Stimulated activated naive CD8-positive, alpha-beta T cell treated with anti-CD3 and anti-CD28 coated beads, Interleukin-15, Interleukin-2, amounts not matched to agents 100 ng/mL and 50 ng/mL, for 24 hours (primary cell): ENCODE data around the gene NTRK3.

Source experiments
- H3K27ac Mint-ChIP-seq: one replicate; pipeline ENCODE4 v1.8.0; 2021; ENCODE audit warnings: mild to moderate bottlenecking, mixed read lengths
- H3K27me3 Mint-ChIP-seq: one replicate; pipeline ENCODE4 v1.8.0; 2021; ENCODE audit warnings: mixed read lengths
- H3K36me3 Mint-ChIP-seq: one replicate; pipeline ENCODE4 v1.8.0; 2021; ENCODE audit warnings: low read depth, mixed read lengths
- H3K4me1 Mint-ChIP-seq: one replicate; pipeline ENCODE4 v1.8.0; 2021; ENCODE audit warnings: low read depth, mixed read lengths
- H3K4me3 Mint-ChIP-seq: one replicate; pipeline ENCODE4 v1.8.0; 2021; ENCODE audit warnings: mild to moderate bottlenecking, mixed read lengths
- H3K9me3 Mint-ChIP-seq: one replicate; pipeline ENCODE4 v1.8.0; 2021; ENCODE audit warnings: mixed read lengths

NTRK3 gene

GRCh38 chr15:87896936-87897335 is 359.6 kb downstream of the NTRK3 start:
- Mint-ChIP-seq H3K27ac (no peak overlapping the region), H3K36me3 (no peaks in the 10 kb centered on the region), H3K27me3 (no peaks in the 10 kb centered on the region), H3K9me3 (no peaks in the 10 kb centered on the region), H3K4me3 (no peak overlapping the region), H3K4me1 (no peaks in the 10 kb centered on the region)

- H3K27ac Mint-ChIP-seq: no peak overlapping the region
- H3K9me3 Mint-ChIP-seq: no peaks in the 10 kb centered on the region
- H3K36me3 Mint-ChIP-seq: no peaks in the 10 kb centered on the region
- H3K27me3 Mint-ChIP-seq: no peaks in the 10 kb centered on the region
- no peaks in the 10 kb centered on the region for H3K4me1 Mint-ChIP-seq
- no peak overlapping the region for H3K4me3 Mint-ChIP-seq
Measured at GRCh38 chr15:87887177-87887576, 369.4 kb downstream of the NTRK3 start.

GRCh38 chr15:87881026-87881425 is 375.5 kb downstream of the NTRK3 start:
- no peak overlapping the region for H3K4me3 Mint-ChIP-seq
- H3K36me3 Mint-ChIP-seq: no peaks in the 10 kb centered on the region
- peaks cover 6% of the 10 kb centered on the region for H3K27me3 Mint-ChIP-seq
- H3K27ac Mint-ChIP-seq: no peak overlapping the region
- H3K9me3 Mint-ChIP-seq: no peaks in the 10 kb centered on the region
- H3K4me1 Mint-ChIP-seq: no peaks in the 10 kb centered on the region

- H3K27me3 Mint-ChIP-seq: peaks cover 6% of the 10 kb centered on the region
- no peaks in the 10 kb centered on the region for H3K4me1 Mint-ChIP-seq
- H3K27ac Mint-ChIP-seq: no peak overlapping the region
- no peak overlapping the region for H3K4me3 Mint-ChIP-seq
- H3K9me3 Mint-ChIP-seq: no peaks in the 10 kb centered on the region
- H3K36me3 Mint-ChIP-seq: no peaks in the 10 kb centered on the region
Measured at GRCh38 chr15:87877822-87878542, 378.6 kb downstream of the NTRK3 start.

- Mint-ChIP-seq H3K27ac (no peak overlapping the region), H3K36me3 (no peaks in the 10 kb centered on the region), H3K27me3 (peaks cover 6% of the 10 kb centered on the region), H3K4me1 (no peaks in the 10 kb centered on the region), H3K9me3 (no peaks in the 10 kb centered on the region), H3K4me3 (no peak overlapping the region)
Measured at GRCh38 chr15:87877114-87877810, 379.3 kb downstream of the NTRK3 start.

GRCh38 chr15:87874896-87875711 is 381.4 kb downstream of the NTRK3 start:
- no peak overlapping the region for H3K4me3 Mint-ChIP-seq
- H3K9me3 Mint-ChIP-seq: no peaks in the 10 kb centered on the region
- no peaks in the 10 kb centered on the region for H3K36me3 Mint-ChIP-seq
- H3K4me1 Mint-ChIP-seq: no peaks in the 10 kb centered on the region
- peaks cover 6% of the 10 kb centered on the region for H3K27me3 Mint-ChIP-seq
- H3K27ac Mint-ChIP-seq: no peak overlapping the region

GRCh38 chr15:87873516-87873915 is 383.0 kb downstream of the NTRK3 start:
- no peak overlapping the region for H3K4me3 Mint-ChIP-seq
- H3K9me3 Mint-ChIP-seq: no peaks in the 10 kb centered on the region
- no peaks in the 10 kb centered on the region for H3K4me1 Mint-ChIP-seq
- H3K36me3 Mint-ChIP-seq: no peaks in the 10 kb centered on the region
- no peak overlapping the region for H3K27ac Mint-ChIP-seq
- peaks cover 6% of the 10 kb centered on the region for H3K27me3 Mint-ChIP-seq

GRCh38 chr15:87871731-87872320 is 384.7 kb downstream of the NTRK3 start:
- Mint-ChIP-seq H3K4me3 (no peak overlapping the region), H3K27me3 (no peaks in the 10 kb centered on the region), H3K4me1 (no peaks in the 10 kb centered on the region), H3K9me3 (no peaks in the 10 kb centered on the region), H3K27ac (no peak overlapping the region), H3K36me3 (no peaks in the 10 kb centered on the region)

- no peak overlapping the region for H3K4me3 Mint-ChIP-seq
- H3K36me3 Mint-ChIP-seq: no peaks in the 10 kb centered on the region
- no peaks in the 10 kb centered on the region for H3K4me1 Mint-ChIP-seq
- no peaks in the 10 kb centered on the region for H3K27me3 Mint-ChIP-seq
- no peaks in the 10 kb centered on the region for H3K9me3 Mint-ChIP-seq
- no peak overlapping the region for H3K27ac Mint-ChIP-seq
Measured at GRCh38 chr15:87871258-87871681, 385.3 kb downstream of the NTRK3 start.

GRCh38 chr15:87866961-87867360 is 389.6 kb downstream of the NTRK3 start:
- peaks cover 5% of the 10 kb centered on the region for H3K27me3 Mint-ChIP-seq

GRCh38 chr15:87863152-87863551 is 393.4 kb downstream of the NTRK3 start:
- no peaks in the 10 kb centered on the region for H3K36me3 Mint-ChIP-seq
- H3K9me3 Mint-ChIP-seq: no peaks in the 10 kb centered on the region
- no peaks in the 10 kb centered on the region for H3K4me1 Mint-ChIP-seq
- no peak overlapping the region for H3K27ac Mint-ChIP-seq
- H3K4me3 Mint-ChIP-seq: no peak overlapping the region
- H3K27me3 Mint-ChIP-seq: peaks cover 5% of the 10 kb centered on the region

More at GRCh38 chr15:87866961-87867360, 389.6 kb downstream of the NTRK3 start:
- Mint-ChIP-seq H3K4me3 (no peak overlapping the region), H3K27ac (no peak overlapping the region), H3K9me3 (no peaks in the 10 kb centered on the region), H3K36me3 (no peaks in the 10 kb centered on the region), H3K4me1 (no peaks in the 10 kb centered on the region)

GRCh38 chr15:87860743-87861142 is 395.8 kb downstream of the NTRK3 start:
- no peak overlapping the region for H3K27ac Mint-ChIP-seq
- H3K4me3 Mint-ChIP-seq: no peak overlapping the region
- no peaks in the 10 kb centered on the region for H3K4me1 Mint-ChIP-seq
- H3K27me3 Mint-ChIP-seq: peaks cover 4% of the 10 kb centered on the region
- no peaks in the 10 kb centered on the region for H3K36me3 Mint-ChIP-seq
- no peaks in the 10 kb centered on the region for H3K9me3 Mint-ChIP-seq

GRCh38 chr15:87858651-87859050 is 397.9 kb downstream of the NTRK3 start:
- no peaks in the 10 kb centered on the region for H3K9me3 Mint-ChIP-seq
- H3K4me3 Mint-ChIP-seq: no peak overlapping the region
- H3K36me3 Mint-ChIP-seq: no peaks in the 10 kb centered on the region
- H3K27ac Mint-ChIP-seq: no peak overlapping the region
- H3K27me3 Mint-ChIP-seq: no peaks in the 10 kb centered on the region
- no peaks in the 10 kb centered on the region for H3K4me1 Mint-ChIP-seq

- Mint-ChIP-seq H3K27me3 (no peaks in the 10 kb centered on the region), H3K36me3 (no peaks in the 10 kb centered on the region), H3K4me3 (no peak overlapping the region), H3K27ac (no peak overlapping the region), H3K4me1 (no peaks in the 10 kb centered on the region), H3K9me3 (no peaks in the 10 kb centered on the region)
Measured at GRCh38 chr15:87851497-87851896, 405.0 kb downstream of the NTRK3 start.

- no peaks in the 10 kb centered on the region for H3K9me3 Mint-ChIP-seq
- H3K27ac Mint-ChIP-seq: no peak overlapping the region
- H3K27me3 Mint-ChIP-seq: no peaks in the 10 kb centered on the region
- H3K4me3 Mint-ChIP-seq: no peak overlapping the region
- no peaks in the 10 kb centered on the region for H3K36me3 Mint-ChIP-seq
- no peaks in the 10 kb centered on the region for H3K4me1 Mint-ChIP-seq
Measured at GRCh38 chr15:87850916-87851315, 405.6 kb downstream of the NTRK3 start.
